ENCODE data around the gene FLVCR2.
A peak's percentile ranks its signal among the peaks of the same experiment; 100 is the strongest.

FLVCR2 gene

DNA sequence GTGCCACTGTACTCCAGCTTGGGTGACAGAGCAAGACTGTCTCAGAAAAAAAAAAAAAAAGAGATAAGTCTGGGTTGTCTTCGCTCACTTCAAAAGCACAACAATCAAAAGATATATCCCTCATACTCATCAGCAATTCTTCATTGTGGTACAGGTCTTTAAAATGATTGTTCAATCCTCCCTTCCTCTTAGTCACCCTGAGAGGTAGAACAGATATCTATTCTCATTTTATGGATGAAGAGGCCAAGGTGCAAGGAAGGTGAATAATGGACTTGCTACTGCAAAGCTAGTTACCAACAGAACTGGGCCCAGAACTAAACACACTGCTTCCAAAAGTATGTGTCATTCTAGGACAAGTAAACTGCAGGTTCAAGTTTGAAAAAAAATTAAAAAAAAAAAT lies 75.1 kb downstream of the FLVCR2 start:
- TF ChIP-seq, protein P1, sequence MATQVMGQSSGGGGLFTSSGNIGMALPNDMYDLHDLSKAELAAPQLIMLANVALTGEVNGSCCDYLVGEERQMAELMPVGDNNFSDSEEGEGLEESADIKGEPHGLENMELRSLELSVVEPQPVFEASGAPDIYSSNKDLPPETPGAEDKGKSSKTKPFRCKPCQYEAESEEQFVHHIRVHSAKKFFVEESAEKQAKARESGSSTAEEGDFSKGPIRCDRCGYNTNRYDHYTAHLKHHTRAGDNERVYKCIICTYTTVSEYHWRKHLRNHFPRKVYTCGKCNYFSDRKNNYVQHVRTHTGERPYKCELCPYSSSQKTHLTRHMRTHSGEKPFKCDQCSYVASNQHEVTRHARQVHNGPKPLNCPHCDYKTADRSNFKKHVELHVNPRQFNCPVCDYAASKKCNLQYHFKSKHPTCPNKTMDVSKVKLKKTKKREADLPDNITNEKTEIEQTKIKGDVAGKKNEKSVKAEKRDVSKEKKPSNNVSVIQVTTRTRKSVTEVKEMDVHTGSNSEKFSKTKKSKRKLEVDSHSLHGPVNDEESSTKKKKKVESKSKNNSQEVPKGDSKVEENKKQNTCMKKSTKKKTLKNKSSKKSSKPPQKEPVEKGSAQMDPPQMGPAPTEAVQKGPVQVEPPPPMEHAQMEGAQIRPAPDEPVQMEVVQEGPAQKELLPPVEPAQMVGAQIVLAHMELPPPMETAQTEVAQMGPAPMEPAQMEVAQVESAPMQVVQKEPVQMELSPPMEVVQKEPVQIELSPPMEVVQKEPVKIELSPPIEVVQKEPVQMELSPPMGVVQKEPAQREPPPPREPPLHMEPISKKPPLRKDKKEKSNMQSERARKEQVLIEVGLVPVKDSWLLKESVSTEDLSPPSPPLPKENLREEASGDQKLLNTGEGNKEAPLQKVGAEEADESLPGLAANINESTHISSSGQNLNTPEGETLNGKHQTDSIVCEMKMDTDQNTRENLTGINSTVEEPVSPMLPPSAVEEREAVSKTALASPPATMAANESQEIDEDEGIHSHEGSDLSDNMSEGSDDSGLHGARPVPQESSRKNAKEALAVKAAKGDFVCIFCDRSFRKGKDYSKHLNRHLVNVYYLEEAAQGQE (IDR thresholded peaks at IDR 0.05; ENCODE audit: insufficient replicate concordance, low read depth), result no peak
- TF ChIP-seq GABPA (IDR thresholded peaks at IDR 0.05; ENCODE audit: low read depth) (no peak), SPI1 (IDR thresholded peaks at IDR 0.05; ENCODE audit: borderline replicate concordance, low read depth) (no peak), POLR2AphosphoS5 (IDR thresholded peaks at IDR 0.05; ENCODE audit: low read depth) (no peak)
- TF ChIP-seq, protein P2, sequence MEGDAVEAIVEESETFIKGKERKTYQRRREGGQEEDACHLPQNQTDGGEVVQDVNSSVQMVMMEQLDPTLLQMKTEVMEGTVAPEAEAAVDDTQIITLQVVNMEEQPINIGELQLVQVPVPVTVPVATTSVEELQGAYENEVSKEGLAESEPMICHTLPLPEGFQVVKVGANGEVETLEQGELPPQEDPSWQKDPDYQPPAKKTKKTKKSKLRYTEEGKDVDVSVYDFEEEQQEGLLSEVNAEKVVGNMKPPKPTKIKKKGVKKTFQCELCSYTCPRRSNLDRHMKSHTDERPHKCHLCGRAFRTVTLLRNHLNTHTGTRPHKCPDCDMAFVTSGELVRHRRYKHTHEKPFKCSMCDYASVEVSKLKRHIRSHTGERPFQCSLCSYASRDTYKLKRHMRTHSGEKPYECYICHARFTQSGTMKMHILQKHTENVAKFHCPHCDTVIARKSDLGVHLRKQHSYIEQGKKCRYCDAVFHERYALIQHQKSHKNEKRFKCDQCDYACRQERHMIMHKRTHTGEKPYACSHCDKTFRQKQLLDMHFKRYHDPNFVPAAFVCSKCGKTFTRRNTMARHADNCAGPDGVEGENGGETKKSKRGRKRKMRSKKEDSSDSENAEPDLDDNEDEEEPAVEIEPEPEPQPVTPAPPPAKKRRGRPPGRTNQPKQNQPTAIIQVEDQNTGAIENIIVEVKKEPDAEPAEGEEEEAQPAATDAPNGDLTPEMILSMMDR (IDR thresholded peaks at IDR 0.05; ENCODE audit: insufficient read depth, low read length), result no peak
- Histone ChIP-seq H3K4me3 (replicated peaks; ENCODE audit: insufficient read depth, low read length) (no peak overlapping the region), H3K27ac (replicated peaks) (no peak overlapping the region), H3K27me3 (ENCODE audit: insufficient read depth, poor library complexity, severe bottlenecking) (no peaks in the 10 kb centered on the region)
- no peak for DNase-seq (ENCODE audit: low read depth in 1 of 2, low spot score in 1 of 2)

DNA sequence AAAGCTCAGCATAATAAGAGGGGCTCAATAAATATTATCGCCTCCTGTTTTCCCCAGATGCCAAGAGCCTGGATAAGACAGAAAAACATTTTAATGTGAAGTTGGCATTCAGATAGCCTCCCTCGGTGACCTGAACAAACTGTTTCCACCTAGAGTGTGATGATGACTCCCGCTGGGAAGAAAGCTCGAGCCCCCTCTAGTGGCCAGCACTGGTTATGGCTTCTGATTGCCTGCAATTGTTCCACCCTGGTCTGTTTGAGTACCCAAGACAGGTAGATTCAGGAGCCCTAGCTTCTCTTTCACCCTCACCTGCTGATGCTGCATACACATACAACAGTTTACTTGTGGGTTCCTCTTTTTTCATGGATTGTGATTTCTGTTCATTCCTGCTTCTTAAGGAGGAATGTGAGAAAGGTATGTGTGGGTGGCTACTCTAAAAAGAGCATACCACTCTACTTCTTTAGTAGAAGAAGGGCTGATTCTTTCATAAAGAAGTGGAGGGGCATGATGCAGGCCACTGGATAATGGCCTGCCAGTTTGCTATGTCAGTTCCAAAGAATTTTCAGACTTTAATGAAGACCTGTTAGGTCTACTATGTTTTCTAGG lies 75.8 kb downstream of the FLVCR2 start:
- no peak for TF ChIP-seq POLR2AphosphoS5 (IDR thresholded peaks at IDR 0.05; ENCODE audit: low read depth)
- TF ChIP-seq GABPA (IDR thresholded peaks at IDR 0.05; ENCODE audit: low read depth), result no peak
- TF ChIP-seq, protein P2 (IDR thresholded peaks at IDR 0.05; ENCODE audit: insufficient read depth, low read length), result peak; percentile 75
- TF ChIP-seq SPI1 (IDR thresholded peaks at IDR 0.05; ENCODE audit: borderline replicate concordance, low read depth), result no peak
- TF ChIP-seq, protein P1 (IDR thresholded peaks at IDR 0.05; ENCODE audit: insufficient replicate concordance, low read depth), result no peak
- no peak overlapping the region for H3K4me3 ChIP-seq (replicated peaks; ENCODE audit: insufficient read depth, low read length)
- H3K27ac ChIP-seq (replicated peaks), result no peak overlapping the region
- no peaks in the 10 kb centered on the region for H3K27me3 ChIP-seq (ENCODE audit: insufficient read depth, poor library complexity, severe bottlenecking)
- DNase-seq (ENCODE audit: low read depth in 1 of 2, low spot score in 1 of 2), result peak in 1 of 2 experiments; percentile 53

DNA sequence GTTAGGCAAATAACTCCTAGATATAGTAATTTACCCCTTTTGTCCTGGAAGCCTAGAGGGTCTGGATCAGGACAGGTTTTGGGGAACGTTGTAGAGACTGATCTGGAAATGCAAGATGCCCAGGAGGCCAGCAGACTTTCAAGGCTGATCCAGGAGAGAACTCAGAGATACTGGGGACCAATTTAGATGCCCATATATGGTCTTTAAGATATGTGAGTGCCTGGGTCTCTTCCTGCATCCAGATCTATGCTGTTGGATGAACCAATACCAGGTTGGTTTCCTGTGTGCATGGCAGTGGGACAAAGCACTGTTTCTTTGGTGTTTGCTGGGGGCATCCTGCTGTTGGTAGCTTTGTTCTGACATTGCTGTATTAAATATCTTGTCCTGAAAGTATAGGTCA lies 76.8 kb downstream of the FLVCR2 start:
- DNase-seq (ENCODE audit: low read depth in 1 of 2, low spot score in 1 of 2), result no peak
- Histone ChIP-seq H3K27me3 (ENCODE audit: insufficient read depth, poor library complexity, severe bottlenecking) (no peaks in the 10 kb centered on the region), H3K4me3 (replicated peaks; ENCODE audit: insufficient read depth, low read length) (no peak overlapping the region), H3K27ac (replicated peaks) (no peak overlapping the region)
- TF ChIP-seq POLR2AphosphoS5 (IDR thresholded peaks at IDR 0.05; ENCODE audit: low read depth) (no peak), GABPA (IDR thresholded peaks at IDR 0.05; ENCODE audit: low read depth) (no peak), SPI1 (IDR thresholded peaks at IDR 0.05; ENCODE audit: borderline replicate concordance, low read depth) (no peak)
- TF ChIP-seq, protein P2 (IDR thresholded peaks at IDR 0.05; ENCODE audit: insufficient read depth, low read length), result no peak
- TF ChIP-seq, protein P1 (IDR thresholded peaks at IDR 0.05; ENCODE audit: insufficient replicate concordance, low read depth), result no peak

Data from HL-60 (cell line).